Measurements from ENCODE around the gene CREBBP.

The CREBBP gene

GRCh38 chr16:3687021-3687420 is 193.5 kb downstream of the CREBBP start:
- no peak for TF ChIP-seq CTCF (IDR thresholded peaks at IDR 0.05; ENCODE audit: insufficient read depth, low read length, poor library complexity, severe bottlenecking)
- Histone ChIP-seq H3K36me3 (ENCODE audit: control insufficient read depth, insufficient read depth, low read length) (peaks cover 10% of the 10 kb centered on the region), H3K27me3 (replicated peaks; ENCODE audit: control insufficient read depth, insufficient read depth, low read length) (no peaks in the 10 kb centered on the region), H3K4me3 (replicated peaks; ENCODE audit: low read depth, low read length) (no peak overlapping the region)
- DNase-seq (ENCODE audit: extremely low read depth, insufficient read length): no peak

- Histone ChIP-seq H3K4me3 (replicated peaks; ENCODE audit: low read depth, low read length) (no peak overlapping the region), H3K36me3 (ENCODE audit: control insufficient read depth, insufficient read depth, low read length) (peaks cover 22% of the 10 kb centered on the region), H3K27me3 (replicated peaks; ENCODE audit: control insufficient read depth, insufficient read depth, low read length) (no peaks in the 10 kb centered on the region)
- DNase-seq (ENCODE audit: extremely low read depth, insufficient read length): no peak
- TF ChIP-seq CTCF (IDR thresholded peaks at IDR 0.05; ENCODE audit: insufficient read depth, low read length, poor library complexity, severe bottlenecking): no peak
Observed at GRCh38 chr16:3681206-3681605, 199.3 kb downstream of the CREBBP start.

GRCh38 chr16:3677994-3678393 is 202.5 kb downstream of the CREBBP start:
- no peak for DNase-seq (ENCODE audit: extremely low read depth, insufficient read length)
- TF ChIP-seq CTCF (IDR thresholded peaks at IDR 0.05; ENCODE audit: insufficient read depth, low read length, poor library complexity, severe bottlenecking): no peak
- H3K4me3 ChIP-seq (replicated peaks; ENCODE audit: low read depth, low read length): no peak overlapping the region
- H3K27me3 ChIP-seq (replicated peaks; ENCODE audit: control insufficient read depth, insufficient read depth, low read length): no peaks in the 10 kb centered on the region
- peaks cover 37% of the 10 kb centered on the region for H3K36me3 ChIP-seq (ENCODE audit: control insufficient read depth, insufficient read depth, low read length)

GRCh38 chr16:3675601-3676130 is 204.8 kb downstream of the CREBBP start:
- DNase-seq (ENCODE audit: extremely low read depth, insufficient read length): no peak
- Histone ChIP-seq H3K4me3 (replicated peaks; ENCODE audit: low read depth, low read length) (no peak overlapping the region), H3K36me3 (ENCODE audit: control insufficient read depth, insufficient read depth, low read length) (peaks cover 48% of the 10 kb centered on the region), H3K27me3 (replicated peaks; ENCODE audit: control insufficient read depth, insufficient read depth, low read length) (no peaks in the 10 kb centered on the region)
- no peak for TF ChIP-seq CTCF (IDR thresholded peaks at IDR 0.05; ENCODE audit: insufficient read depth, low read length, poor library complexity, severe bottlenecking)

All from GM06990 (cell line).